HCT116 (cell line): ENCODE results near the gene ADGRG6. TPM values are rescaled to one million over a fixed set of nuclear protein-coding genes. Genes with fewer than 3 reads are reported as not detected.

Source experiments
- ATAC-seq: fragments of 200-7000 bp; cut with Tn5 transposase; 2 replicates; pipeline ENCODE4 v1.9.1; 2020; ENCODE audit warnings: mild to moderate bottlenecking, moderate library complexity
- BruUV-seq: library from RNA; stranded (reverse); fragments of 400-500 nt; replicated peaks from 2 replicates; lab custom pipeline; 2021; lab: Mats Ljungman, UMichigan
- CTCF ChIA-PET: fragments of 300-600 bp; sonication (Branson Sonifier 250); formaldehyde crosslinking; loops from one replicate; lab custom pipeline; 2021; ENCODE audit warnings: antibody characterized with exemption; lab: Charles Lee
- POLR2A ChIA-PET: fragments of 300-600, 350-600 bp; sonication (Branson Sonifier 250); formaldehyde crosslinking; loops from one replicate; lab custom pipeline; 2021; ENCODE audit warnings: antibody characterized with exemption; lab: Charles Lee
- RAD21 ChIA-PET, 2 experiments: fragments of 300-600 bp; sonication (Branson Sonifier 250); formaldehyde crosslinking; loops; one replicate each; lab custom pipeline; 2023; ENCODE audit warnings: low total read pairs in 2 of 2; ENCODE audit not compliant: uncharacterized antibody in 2 of 2, unreplicated experiment in 2 of 2, low non-redundant PET in 1 of 2; lab: Charles Lee
- DNase-seq: peaks from one replicate; pipeline ENCODE4 v3.0.0-alpha.2; 2010; ENCODE audit warnings: low read depth, low spot score
- H2AFZ ChIP-seq: fragments of 200-600 bp; shearing (Covaris generic), sonication (generic); 2 replicates; pipeline ENCODE4 v1.6.1; 2017; ENCODE audit warnings: low read depth, mixed run types, mixed read lengths, antibody characterized with exemption, low read length; ENCODE audit not compliant: poor library complexity, severe bottlenecking
- H3K27ac ChIP-seq: 2 replicates; pipeline ENCODE4 v1.5.1; 2012; ENCODE audit warnings: low read depth, low read length
- H3K27me3 ChIP-seq: fragments of 200-600 bp; sonication (generic); 2 replicates; pipeline ENCODE4 v1.6.1; 2016; ENCODE audit warnings: mixed run types, low read length, mixed read lengths; ENCODE audit not compliant: insufficient read depth
- H3K36me3 ChIP-seq, 2 experiments: fragments of 200-500 bp in 1 of 2; fragments of 200-600 bp in 1 of 2; sonication (Bioruptor generic) in 1 of 2; sonication (generic) in 1 of 2; 2 replicates each; pipeline versions ENCODE4 v1.5.1 to v1.6.1; 2014 to 2016; ENCODE audit warnings: low read length in 2 of 2, inconsistent platforms in 1 of 2, mixed read lengths in 1 of 2, mixed run types in 1 of 2; ENCODE audit not compliant: insufficient read depth in 2 of 2, control insufficient read depth in 1 of 2
- H3K4me1 ChIP-seq, 2 experiments: fragments of 200-600 bp in 1 of 2; sonication (generic) in 1 of 2; 2 replicates each; pipeline versions ENCODE4 v1.5.1 to v1.6.1; 2012 to 2017; ENCODE audit warnings: low read length in 2 of 2, inconsistent platforms in 1 of 2, mild to moderate bottlenecking in 1 of 2, mixed read lengths in 1 of 2, mixed run types in 1 of 2, moderate library complexity in 1 of 2; ENCODE audit not compliant: insufficient read depth in 2 of 2, control insufficient read depth in 1 of 2
- H3K4me2 ChIP-seq: fragments of 200-600 bp; sonication (generic); 2 replicates; pipeline ENCODE4 v1.6.1; 2017; ENCODE audit warnings: mixed run types, low read length, mixed read lengths
- H3K4me3 ChIP-seq, 2 experiments: fragments of 200-600 bp in 1 of 2; sonication (generic) in 1 of 2; replicated peaks in 1 of 2; 2 replicates each; pipeline ENCODE4 v1.5.1; 2011 to 2016; ENCODE audit warnings: low read length in 2 of 2, control low read depth in 1 of 2, low read depth in 1 of 2, mild to moderate bottlenecking in 1 of 2, mixed read lengths in 1 of 2, mixed run types in 1 of 2
- H3K79me2 ChIP-seq: fragments of 200-600 bp; sonication (generic); 2 replicates; pipeline ENCODE4 v1.6.1; 2017; ENCODE audit warnings: mild to moderate bottlenecking, mixed run types, low read length, moderate library complexity, mixed read lengths; ENCODE audit not compliant: insufficient read depth
- H3K9ac ChIP-seq: fragments of 200-600 bp; sonication (generic); 2 replicates; pipeline ENCODE4 v1.6.1; 2016; ENCODE audit warnings: low read length, mixed read lengths
- H3K9me2 ChIP-seq: fragments of 200-600 bp; sonication (generic), shearing (Covaris generic); 2 replicates; pipeline ENCODE4 v1.6.1; 2017; ENCODE audit warnings: mixed run types, mild to moderate bottlenecking, moderate library complexity; ENCODE audit not compliant: insufficient read depth
- H3K9me3 ChIP-seq, 2 experiments: fragments of 200-500 bp in 1 of 2; fragments of 200-600 bp in 1 of 2; sonication (Bioruptor generic) in 1 of 2; sonication (generic) in 1 of 2; 2 replicates each; pipeline ENCODE4 v1.6.1; 2014 to 2017; ENCODE audit warnings: low read length in 2 of 2, mixed read lengths in 2 of 2, inconsistent platforms in 1 of 2, low read depth in 1 of 2, mild to moderate bottlenecking in 1 of 2, mixed run types in 1 of 2, moderate library complexity in 1 of 2; ENCODE audit not compliant: control insufficient read depth in 1 of 2, insufficient read depth in 1 of 2
- H4K20me1 ChIP-seq: fragments of 200-600 bp; sonication (generic), shearing (Covaris generic); 2 replicates; pipeline ENCODE4 v1.6.1; 2017; ENCODE audit warnings: mixed run types, mild to moderate bottlenecking, moderate library complexity; ENCODE audit not compliant: insufficient read depth
- CBX3 ChIP-seq: IDR thresholded peaks from 2 replicates; pipeline ENCODE4 v1.6.1; 2012; ENCODE audit warnings: low read depth
- EGR1 ChIP-seq: IDR thresholded peaks from 2 replicates; pipeline ENCODE4 v1.6.1; 2012; ENCODE audit warnings: low read depth
- ELF1 ChIP-seq: IDR thresholded peaks from 2 replicates; pipeline ENCODE4 v1.6.1; 2012; ENCODE audit warnings: low read depth, borderline replicate concordance
- EZH2 ChIP-seq: fragments of 200-600 bp; sonication (generic); IDR thresholded peaks from 2 replicates; pipeline ENCODE4 v1.6.1; 2017; ENCODE audit warnings: antibody characterized with exemption, mixed run types
- FOSL1 ChIP-seq: IDR thresholded peaks from 2 replicates; pipeline ENCODE4 v1.6.1; 2012; ENCODE audit warnings: low read depth
- POLR2AphosphoS5 ChIP-seq: IDR thresholded peaks from 2 replicates; pipeline ENCODE4 v1.6.1; 2011; ENCODE audit warnings: mild to moderate bottlenecking, low read depth, low read length, moderate library complexity
- SP1 ChIP-seq: IDR thresholded peaks from 2 replicates; pipeline ENCODE4 v1.6.1; 2012; ENCODE audit warnings: low read depth
- SRF ChIP-seq: IDR thresholded peaks from 2 replicates; pipeline ENCODE4 v1.6.1; 2012; ENCODE audit warnings: low read depth
- YY1 ChIP-seq: IDR thresholded peaks from 2 replicates; pipeline ENCODE4 v1.6.1; 2011; ENCODE audit warnings: low read length, low read depth, moderate library complexity, mild to moderate bottlenecking; ENCODE audit not compliant: insufficient replicate concordance; ENCODE audit errors: extremely low read depth
- ZFX ChIP-seq: fragments of 450-650 bp; IDR thresholded peaks from 2 replicates; pipeline ENCODE4 v1.6.1; 2017
- ZNF274 ChIP-seq: fragments of 200-500 bp; sonication (Bioruptor generic); IDR thresholded peaks from 2 replicates; pipeline ENCODE4 v1.6.1; 2014; ENCODE audit warnings: mild to moderate bottlenecking, low read depth, low read length, inconsistent platforms
- intact Hi-C: fragments of 100-400 bp; cut with micrococcal nuclease; formaldehyde crosslinking; loops from 2 replicates; pipeline ENCODE4 v1.10.0; 2022
- total RNA-seq: library from RNA; stranded (reverse); gene quantifications from one replicate; pipeline ENCODE4 v1.2.1, GENCODE V29; 2021; ENCODE audit not compliant: unreplicated experiment
- TF ChIP-seq, protein P1 (sequence below), 3 experiments: fragments of 200-600 bp in 1 of 3; sonication (generic) in 1 of 3; IDR thresholded peaks in 2 of 3; conservative IDR thresholded peaks in 1 of 3; 2 replicates each; pipeline ENCODE4 v1.5.1; 2012 to 2017; ENCODE audit warnings: low read depth in 2 of 3, low read length in 2 of 3, antibody characterized with exemption in 1 of 3, borderline replicate concordance in 1 of 3, control low read depth in 1 of 3, mild to moderate bottlenecking in 1 of 3, mixed read lengths in 1 of 3, mixed run types in 1 of 3, moderate library complexity in 1 of 3; ENCODE audit not compliant: insufficient read depth in 1 of 3
- TF ChIP-seq, protein P2 (sequence below): IDR thresholded peaks from 2 replicates; pipeline ENCODE4 v1.6.1; 2012

Gene ADGRG6
- total RNA-seq, 1 experiment from 2014 or later: 67.9 TPM

DNA sequence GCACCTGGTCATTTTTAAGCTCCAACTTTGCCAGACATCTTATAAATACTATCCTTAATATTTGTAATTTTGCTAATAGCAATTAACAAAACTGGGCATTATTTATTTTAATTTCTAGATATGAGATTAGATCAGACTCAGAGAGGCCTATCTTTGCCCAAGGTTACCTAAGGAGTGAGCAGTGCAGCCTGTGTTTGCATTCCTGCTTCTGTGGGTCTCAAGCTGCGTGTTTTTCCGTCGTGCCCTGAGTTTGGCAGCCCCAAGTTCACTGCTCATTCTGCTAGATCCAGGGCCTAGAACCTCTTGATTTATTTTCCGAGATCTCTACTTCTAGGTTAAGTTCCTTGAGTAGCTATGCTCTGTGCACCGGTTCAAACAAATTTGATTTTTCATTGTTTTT lies 11.0 kb upstream of the ADGRG6 start:
- Histone ChIP-seq H3K9me3 (no peaks in the 10 kb centered on the region), H3K27ac (no peak overlapping the region), H3K36me3 (no peaks in the 10 kb centered on the region), H2AFZ (no peak overlapping the region), H4K20me1 (no peaks in the 10 kb centered on the region), H3K9me2 (no peaks in the 10 kb centered on the region), H3K79me2 (no peaks in the 10 kb centered on the region), H3K4me3 (no peak overlapping the region), H3K4me2 (no peak overlapping the region), H3K27me3 (no peaks in the 10 kb centered on the region), H3K9ac (no peak overlapping the region), H3K4me1 (no peaks in the 10 kb centered on the region)
- DNase-seq (no peak), ATAC-seq (no peak)
- ChIA-PET POLR2A (no interaction called here), CTCF (interaction anchor here (1.1 kb wide), 1 partner anchor 12 kb away, joined by 3 read pairs; no protein-coding TSS in a partner anchor), RAD21 (no interaction called here)
- TF ChIP-seq YY1 (no peak), POLR2AphosphoS5 (no peak), SRF (no peak), EGR1 (no peak), CBX3 (no peak), FOSL1 (no peak), EZH2 (no peak), ZNF274 (no peak), SP1 (no peak), ELF1 (no peak), ZFX (no peak)
- TF ChIP-seq, protein P1, sequence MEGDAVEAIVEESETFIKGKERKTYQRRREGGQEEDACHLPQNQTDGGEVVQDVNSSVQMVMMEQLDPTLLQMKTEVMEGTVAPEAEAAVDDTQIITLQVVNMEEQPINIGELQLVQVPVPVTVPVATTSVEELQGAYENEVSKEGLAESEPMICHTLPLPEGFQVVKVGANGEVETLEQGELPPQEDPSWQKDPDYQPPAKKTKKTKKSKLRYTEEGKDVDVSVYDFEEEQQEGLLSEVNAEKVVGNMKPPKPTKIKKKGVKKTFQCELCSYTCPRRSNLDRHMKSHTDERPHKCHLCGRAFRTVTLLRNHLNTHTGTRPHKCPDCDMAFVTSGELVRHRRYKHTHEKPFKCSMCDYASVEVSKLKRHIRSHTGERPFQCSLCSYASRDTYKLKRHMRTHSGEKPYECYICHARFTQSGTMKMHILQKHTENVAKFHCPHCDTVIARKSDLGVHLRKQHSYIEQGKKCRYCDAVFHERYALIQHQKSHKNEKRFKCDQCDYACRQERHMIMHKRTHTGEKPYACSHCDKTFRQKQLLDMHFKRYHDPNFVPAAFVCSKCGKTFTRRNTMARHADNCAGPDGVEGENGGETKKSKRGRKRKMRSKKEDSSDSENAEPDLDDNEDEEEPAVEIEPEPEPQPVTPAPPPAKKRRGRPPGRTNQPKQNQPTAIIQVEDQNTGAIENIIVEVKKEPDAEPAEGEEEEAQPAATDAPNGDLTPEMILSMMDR (IDR thresholded peaks at IDR 0.05 in 2 of 3, conservative IDR thresholded peaks at IDR 0.05 in 1 of 3; ENCODE audit: borderline replicate concordance in 1 of 3, insufficient read depth in 1 of 3, low read depth in 2 of 3, low read length in 2 of 3): no peak
- TF ChIP-seq, protein P2, sequence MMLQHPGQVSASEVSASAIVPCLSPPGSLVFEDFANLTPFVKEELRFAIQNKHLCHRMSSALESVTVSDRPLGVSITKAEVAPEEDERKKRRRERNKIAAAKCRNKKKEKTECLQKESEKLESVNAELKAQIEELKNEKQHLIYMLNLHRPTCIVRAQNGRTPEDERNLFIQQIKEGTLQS: no peak
- BruUV-seq: no TSS peak
- intact Hi-C loops: no loop called here
